ENCODE results near the gene KLHL14.

Gene KLHL14

GRCh38 chr18:32732165-32732564, 40.7 kb downstream of the KLHL14 start:
- no peak for TF ChIP-seq REST (IDR thresholded peaks at IDR 0.05; ENCODE audit: insufficient read depth in 1 of 2, low read depth in 2 of 2, low read length in 2 of 2)
- no peak for TF ChIP-seq POLR2AphosphoS5 (IDR thresholded peaks at IDR 0.05; ENCODE audit: low read depth, low read length)
- TF ChIP-seq SIN3A (IDR thresholded peaks at IDR 0.05; ENCODE audit: borderline replicate concordance, insufficient read depth, low read length) = no peak
- no peak for TF ChIP-seq FOXP2 (optimal IDR thresholded peaks at IDR 0.05; ENCODE audit: borderline replicate concordance, extremely low read depth, extremely low read length, insufficient read depth)
- TF ChIP-seq TAF1 (IDR thresholded peaks at IDR 0.05; ENCODE audit: borderline replicate concordance, insufficient read depth, low read length) = no peak

GRCh38 chr18:32730620-32731091, 42.2 kb downstream of the KLHL14 start:
- no peak for TF ChIP-seq TAF1 (IDR thresholded peaks at IDR 0.05; ENCODE audit: borderline replicate concordance, insufficient read depth, low read length)

GRCh38 chr18:32730068-32730467, 42.8 kb downstream of the KLHL14 start:
- TF ChIP-seq TAF1 (IDR thresholded peaks at IDR 0.05; ENCODE audit: borderline replicate concordance, insufficient read depth, low read length) (no peak), SIN3A (IDR thresholded peaks at IDR 0.05; ENCODE audit: borderline replicate concordance, insufficient read depth, low read length) (no peak), POLR2AphosphoS5 (IDR thresholded peaks at IDR 0.05; ENCODE audit: low read depth, low read length) (no peak), REST (IDR thresholded peaks at IDR 0.05; ENCODE audit: insufficient read depth in 1 of 2, low read depth in 2 of 2, low read length in 2 of 2) (no peak), FOXP2 (optimal IDR thresholded peaks at IDR 0.05; ENCODE audit: borderline replicate concordance, extremely low read depth, extremely low read length, insufficient read depth) (no peak)

GRCh38 chr18:32724071-32724749, 48.6 kb downstream of the KLHL14 start:
- TF ChIP-seq REST (IDR thresholded peaks at IDR 0.05; ENCODE audit: insufficient read depth in 1 of 2, low read depth in 2 of 2, low read length in 2 of 2) (no peak), POLR2AphosphoS5 (IDR thresholded peaks at IDR 0.05; ENCODE audit: low read depth, low read length) (no peak), TAF1 (IDR thresholded peaks at IDR 0.05; ENCODE audit: borderline replicate concordance, insufficient read depth, low read length) (no peak), FOXP2 (optimal IDR thresholded peaks at IDR 0.05; ENCODE audit: borderline replicate concordance, extremely low read depth, extremely low read length, insufficient read depth) (no peak), SIN3A (IDR thresholded peaks at IDR 0.05; ENCODE audit: borderline replicate concordance, insufficient read depth, low read length) (no peak)

GRCh38 chr18:32722279-32722678, 50.5 kb downstream of the KLHL14 start:
- TF ChIP-seq SIN3A (IDR thresholded peaks at IDR 0.05; ENCODE audit: borderline replicate concordance, insufficient read depth, low read length) = no peak
- no peak for TF ChIP-seq FOXP2 (optimal IDR thresholded peaks at IDR 0.05; ENCODE audit: borderline replicate concordance, extremely low read depth, extremely low read length, insufficient read depth)
- TF ChIP-seq REST (IDR thresholded peaks at IDR 0.05; ENCODE audit: insufficient read depth in 1 of 2, low read depth in 2 of 2, low read length in 2 of 2) = peak in 1 of 2 experiments; percentile 72; a peak in 2 of 4 replicates
- no peak for TF ChIP-seq TAF1 (IDR thresholded peaks at IDR 0.05; ENCODE audit: borderline replicate concordance, insufficient read depth, low read length)
- no peak for TF ChIP-seq POLR2AphosphoS5 (IDR thresholded peaks at IDR 0.05; ENCODE audit: low read depth, low read length)

Measured in PFSK-1 (cell line).